Endodermal cell (in vitro differentiated cells): ENCODE results near the gene ABCG1. TPM values are rescaled to one million over a fixed set of nuclear protein-coding genes. Genes with fewer than 3 reads are reported as not detected.

ENCODE experiments used
- DNase-seq: peaks from one replicate; pipeline ENCODE4 v3.0.0-alpha.2; 2017
- H3K27ac ChIP-seq: 2 replicates; pipeline ENCODE4 v1.5.1; 2013; ENCODE audit warnings: mild to moderate bottlenecking, low read depth, low read length, moderate library complexity
- H3K27me3 ChIP-seq: 2 replicates; pipeline ENCODE4 v1.6.1; 2013; ENCODE audit warnings: mild to moderate bottlenecking, low read length, moderate library complexity; ENCODE audit not compliant: insufficient read depth, control insufficient read depth, poor library complexity, severe bottlenecking
- H3K36me3 ChIP-seq: 2 replicates; pipeline ENCODE4 v1.7.0; 2013; ENCODE audit warnings: mild to moderate bottlenecking, low read length, moderate library complexity; ENCODE audit not compliant: control insufficient read depth, insufficient read depth
- H3K4me1 ChIP-seq: one replicate; pipeline ENCODE4 v1.7.0; 2013; ENCODE audit warnings: low read length; ENCODE audit not compliant: control insufficient read depth, insufficient read depth
- H3K4me3 ChIP-seq: 2 replicates; pipeline ENCODE4 v1.5.1; 2013; ENCODE audit warnings: mild to moderate bottlenecking, low read length, moderate library complexity
- H3K9ac ChIP-seq: 2 replicates; pipeline ENCODE4 v1.6.1; 2013; ENCODE audit warnings: mild to moderate bottlenecking, low read length, moderate library complexity; ENCODE audit not compliant: poor library complexity, severe bottlenecking; ENCODE audit errors: extremely low read depth
- H3K9me3 ChIP-seq: 2 replicates; pipeline ENCODE4 v1.6.1; 2013; ENCODE audit warnings: mild to moderate bottlenecking, low read length, moderate library complexity; ENCODE audit not compliant: control insufficient read depth
- H3K27ac Mint-ChIP-seq: 2 replicates; pipeline ENCODE4 v1.8.0; 2020; ENCODE audit warnings: mixed read lengths
- H3K27me3 Mint-ChIP-seq: 2 replicates; pipeline ENCODE4 v1.8.0; 2021; ENCODE audit warnings: mild to moderate bottlenecking, mixed read lengths; ENCODE audit not compliant: insufficient read depth
- H3K36me3 Mint-ChIP-seq: 2 replicates; pipeline ENCODE4 v1.8.0; 2020; ENCODE audit warnings: low read depth, mixed read lengths
- H3K4me1 Mint-ChIP-seq: 2 replicates; pipeline ENCODE4 v1.8.0; 2020; ENCODE audit warnings: mixed read lengths
- H3K4me3 Mint-ChIP-seq: 2 replicates; pipeline ENCODE4 v1.8.0; 2020; ENCODE audit warnings: mild to moderate bottlenecking, moderate library complexity, mixed read lengths
- H3K9me3 Mint-ChIP-seq: 2 replicates; pipeline ENCODE4 v1.8.0; 2020; ENCODE audit warnings: mild to moderate bottlenecking, mixed read lengths
- WGBS, 2 experiments: methylation state at CpG; one replicate each; pipeline versions ENCODE4 v1.1.5 to v1.1.7; 2013; ENCODE audit warnings: missing lambda C conversion rate in 2 of 2, mixed read lengths in 1 of 2; ENCODE audit not compliant: insufficient coverage in 1 of 2, insufficient read length in 1 of 2; 5-methylcytosine and 5-hydroxymethylcytosine counted together
- total RNA-seq, 2 donors: library from RNA; stranded (reverse); fragmentation: NEBNext Ultra II Directional in 1 of 2; extraction: Animal tissue kit (Norgen Biotek cat#: 25700) in 1 of 2; gene quantifications; 2 replicates in 1 of 2; 3 replicates in 1 of 2; pipeline ENCODE4 v1.2.1, GENCODE V29; 2021
- TF ChIP-seq, protein P1 (sequence below): fragments of 200-600 bp; sonication (generic); conservative IDR thresholded peaks from 2 replicates; pipeline ENCODE4 v1.5.0; 2021; ENCODE audit warnings: antibody characterized with exemption, mild to moderate bottlenecking

ABCG1 gene
- total RNA-seq, 2 donors from 2014 or later: 1.6 to 5.4 TPM

- Histone ChIP-seq H3K4me1 (no peaks in the 10 kb centered on the region), H3K9ac (no peak overlapping the region), H3K4me3 (no peak overlapping the region), H3K27me3 (peaks cover 17% of the 10 kb centered on the region), H3K36me3 (no peaks in the 10 kb centered on the region), H3K9me3 (no peaks in the 10 kb centered on the region), H3K27ac (no peak overlapping the region)
- Mint-ChIP-seq H3K36me3 (no peaks in the 10 kb centered on the region), H3K9me3 (no peaks in the 10 kb centered on the region), H3K27me3 (peaks cover 26% of the 10 kb centered on the region), H3K4me1 (peaks cover 13% of the 10 kb centered on the region), H3K4me3 (no peak overlapping the region), H3K27ac (no peak overlapping the region)
- WGBS, 2 experiments: 86 to 88% methylated on average over 11 of the region's 11 CpGs
- no peak for DNase-seq
- TF ChIP-seq, protein P1, sequence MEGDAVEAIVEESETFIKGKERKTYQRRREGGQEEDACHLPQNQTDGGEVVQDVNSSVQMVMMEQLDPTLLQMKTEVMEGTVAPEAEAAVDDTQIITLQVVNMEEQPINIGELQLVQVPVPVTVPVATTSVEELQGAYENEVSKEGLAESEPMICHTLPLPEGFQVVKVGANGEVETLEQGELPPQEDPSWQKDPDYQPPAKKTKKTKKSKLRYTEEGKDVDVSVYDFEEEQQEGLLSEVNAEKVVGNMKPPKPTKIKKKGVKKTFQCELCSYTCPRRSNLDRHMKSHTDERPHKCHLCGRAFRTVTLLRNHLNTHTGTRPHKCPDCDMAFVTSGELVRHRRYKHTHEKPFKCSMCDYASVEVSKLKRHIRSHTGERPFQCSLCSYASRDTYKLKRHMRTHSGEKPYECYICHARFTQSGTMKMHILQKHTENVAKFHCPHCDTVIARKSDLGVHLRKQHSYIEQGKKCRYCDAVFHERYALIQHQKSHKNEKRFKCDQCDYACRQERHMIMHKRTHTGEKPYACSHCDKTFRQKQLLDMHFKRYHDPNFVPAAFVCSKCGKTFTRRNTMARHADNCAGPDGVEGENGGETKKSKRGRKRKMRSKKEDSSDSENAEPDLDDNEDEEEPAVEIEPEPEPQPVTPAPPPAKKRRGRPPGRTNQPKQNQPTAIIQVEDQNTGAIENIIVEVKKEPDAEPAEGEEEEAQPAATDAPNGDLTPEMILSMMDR: no peak
Observed at GRCh38 chr21:42247716-42248115, 28.8 kb downstream of the ABCG1 start.

GRCh38 chr21:42248241-42248640 is 29.3 kb downstream of the ABCG1 start:
- Mint-ChIP-seq H3K4me1 (peaks cover 13% of the 10 kb centered on the region), H3K27me3 (peaks cover 31% of the 10 kb centered on the region), H3K4me3 (no peak overlapping the region), H3K36me3 (no peaks in the 10 kb centered on the region), H3K9me3 (no peaks in the 10 kb centered on the region), H3K27ac (no peak overlapping the region)
- no peaks in the 10 kb centered on the region for H3K4me1 ChIP-seq
- no peak overlapping the region for H3K9ac ChIP-seq
- no peak overlapping the region for H3K27ac ChIP-seq
- H3K4me3 ChIP-seq: no peak overlapping the region
- TF ChIP-seq, protein P1: no peak
- no peak for DNase-seq
- peaks cover 23% of the 10 kb centered on the region for H3K27me3 ChIP-seq
- no peaks in the 10 kb centered on the region for H3K36me3 ChIP-seq
- H3K9me3 ChIP-seq: no peaks in the 10 kb centered on the region
- WGBS, 2 experiments: 92 to 97% methylated on average over 8 of the region's 8 CpGs

- Histone ChIP-seq H3K9ac (no peak overlapping the region), H3K4me3 (no peak overlapping the region), H3K36me3 (no peaks in the 10 kb centered on the region), H3K27me3 (peaks cover 30% of the 10 kb centered on the region), H3K4me1 (no peaks in the 10 kb centered on the region), H3K9me3 (no peaks in the 10 kb centered on the region), H3K27ac (no peak overlapping the region)
- WGBS, 2 experiments: 90 to 100% methylated on average over 3 to 11 of the region's 12 CpGs
- no peak for DNase-seq
- peaks cover 13% of the 10 kb centered on the region for H3K4me1 Mint-ChIP-seq
- no peaks in the 10 kb centered on the region for H3K36me3 Mint-ChIP-seq
- TF ChIP-seq, protein P1: no peak
- no peak overlapping the region for H3K27ac Mint-ChIP-seq
- peaks cover 36% of the 10 kb centered on the region for H3K27me3 Mint-ChIP-seq
- H3K9me3 Mint-ChIP-seq: no peaks in the 10 kb centered on the region
- H3K4me3 Mint-ChIP-seq: no peak overlapping the region
Observed at GRCh38 chr21:42248783-42249597, 30.1 kb downstream of the ABCG1 start.
